NCI-H2196 treated with DMSO at 0.1 percent for 48 hours (cell line): Measurements from ENCODE around the gene CYSRT1.

ENCODE experiments used
- DNase-seq: peaks from one replicate; lab custom pipeline; 2025; ENCODE audit not compliant: unreplicated experiment; lab: John Stamatoyannopoulos, UW

The CYSRT1 gene

DNA sequence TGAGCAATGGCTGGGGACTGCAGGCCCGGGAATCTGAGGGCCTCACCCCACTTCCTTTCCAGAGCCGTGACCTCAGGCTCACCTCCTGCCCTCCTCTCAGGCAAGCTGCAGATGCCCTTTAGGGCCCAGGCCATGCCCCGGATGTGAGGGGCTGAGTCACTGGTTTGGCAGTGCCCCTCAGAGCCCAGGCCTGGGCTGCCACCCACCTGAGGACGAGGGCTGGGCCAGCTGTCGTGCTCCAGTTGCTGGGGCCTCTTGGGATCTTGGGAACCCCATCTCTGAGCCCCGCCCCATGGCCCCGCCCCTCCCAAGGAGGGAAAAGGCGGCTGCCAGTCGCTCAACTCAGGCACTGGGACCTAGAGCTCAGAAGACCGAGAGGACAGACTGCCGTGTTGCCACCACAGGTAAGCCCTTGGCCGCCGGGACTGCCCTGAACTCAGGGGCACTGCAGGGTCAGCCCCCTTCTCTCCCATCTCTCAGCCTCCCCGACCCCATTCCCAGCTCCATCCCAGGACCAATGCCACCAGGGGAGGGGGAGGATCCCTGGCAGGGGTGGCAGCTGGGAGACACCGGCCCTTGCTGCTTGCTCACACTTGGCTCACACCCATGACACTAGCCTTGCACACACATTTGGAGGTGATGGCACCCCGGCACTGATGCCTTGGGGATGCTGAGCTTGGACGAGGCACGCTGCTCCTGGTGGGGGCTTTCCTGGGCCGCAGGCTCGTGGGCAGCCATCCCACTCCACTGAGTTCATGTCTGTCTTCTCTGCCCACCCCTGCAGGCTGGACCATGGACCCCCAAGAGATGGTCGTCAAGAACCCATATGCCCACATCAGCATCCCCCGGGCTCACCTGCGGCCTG is at the start of gene CYSRT1:
Gene CYSRT1, plus strand, starts transcription at position 345 of the 865 bp plus-strand sequence. Its CDS starts 448 bp downstream, at position 793.
- DNase-seq = no peak

DNA sequence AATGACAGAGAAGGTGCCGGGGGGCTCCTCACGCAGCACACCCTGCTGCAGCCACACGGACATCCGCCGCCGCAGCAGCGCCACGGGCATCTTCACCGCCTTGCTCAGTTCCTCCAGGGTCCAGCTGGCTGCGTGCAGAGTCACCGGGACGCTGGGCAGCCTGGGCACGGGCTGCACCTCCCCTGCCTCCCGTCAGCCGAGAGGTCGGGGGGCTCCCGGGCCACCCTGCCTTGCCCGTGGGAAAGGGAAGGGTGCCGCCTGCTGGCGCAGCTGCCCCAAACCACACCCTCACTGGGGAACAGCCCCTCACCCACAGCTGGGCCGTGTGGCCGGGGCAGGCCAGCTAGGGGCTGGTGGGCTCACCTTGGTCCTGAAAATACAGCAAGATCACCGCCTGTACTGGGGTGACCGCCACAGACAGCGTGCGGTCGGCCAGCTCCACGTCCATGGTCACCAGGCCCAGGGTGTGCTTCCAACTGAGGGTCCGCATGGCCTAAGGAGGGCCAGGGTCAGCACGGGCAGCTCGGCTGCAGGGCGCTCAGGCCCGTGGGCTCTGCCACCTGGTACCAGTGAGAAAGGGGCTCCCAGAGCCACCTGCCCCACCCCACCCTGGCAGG is 49.5 kb upstream of the CYSRT1 start:
- no peak for DNase-seq

- DNase-seq = peak; percentile 17
Observed at GRCh38 chr9:137176302-137177182, 48.4 kb upstream of the CYSRT1 start.

DNA sequence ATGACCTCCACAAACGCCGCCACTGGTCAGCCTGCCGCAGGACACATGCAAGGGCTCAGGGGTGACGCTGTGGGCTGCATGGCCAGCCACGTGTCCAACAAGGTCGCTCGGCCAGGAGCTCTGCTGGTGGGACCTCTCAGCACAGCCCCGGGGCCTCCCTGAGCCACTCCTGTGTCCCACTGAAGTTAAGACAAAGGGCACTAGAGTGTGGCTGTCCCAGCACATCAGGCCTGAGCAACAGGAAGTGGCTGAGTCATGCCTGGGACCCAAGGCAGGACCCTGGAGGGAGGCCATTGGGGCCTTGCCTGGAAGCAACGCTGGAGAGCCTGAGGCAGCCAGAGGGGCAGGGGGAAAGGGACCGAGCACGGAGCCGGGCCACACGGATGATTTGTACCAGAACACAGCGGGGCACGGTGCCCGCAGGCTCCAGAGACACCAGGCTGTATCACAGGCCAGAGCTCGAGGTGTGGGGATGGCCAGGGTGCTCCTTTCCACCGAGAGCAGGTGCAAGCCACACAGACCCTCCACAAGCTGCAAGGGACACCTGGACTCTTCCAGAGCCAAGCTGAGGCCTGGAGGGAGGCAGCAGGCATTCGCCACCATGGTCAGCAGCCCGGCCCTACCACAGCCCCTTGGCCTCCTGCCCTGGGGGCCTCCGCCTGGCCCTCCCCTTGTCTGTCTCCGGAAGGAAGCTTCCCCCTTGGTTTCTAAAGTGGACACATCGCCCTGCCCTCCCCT is 46.6 kb upstream of the CYSRT1 start:
- no peak for DNase-seq

- DNase-seq = no peak
Observed at GRCh38 chr9:137178939-137179630, 45.9 kb upstream of the CYSRT1 start.

DNA sequence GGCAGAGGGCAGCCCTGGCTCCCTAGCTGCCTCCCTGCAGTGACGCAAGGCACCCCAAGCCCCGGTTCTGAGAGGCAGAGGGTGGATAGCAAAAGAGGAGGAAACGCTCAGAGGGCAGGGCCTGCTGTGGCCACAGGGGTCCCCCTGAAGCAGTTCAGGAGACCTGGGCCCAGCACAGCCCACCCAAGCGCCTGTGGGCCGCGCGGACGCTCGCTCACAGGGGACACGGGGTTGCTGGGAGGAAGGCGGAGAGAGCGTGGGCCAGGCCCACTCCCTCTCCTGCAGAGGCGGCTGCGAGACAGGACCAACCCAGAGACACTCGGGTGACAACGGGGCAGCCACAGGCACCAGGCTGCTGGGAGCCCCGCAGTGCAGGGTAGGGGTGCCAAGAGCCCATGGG is 45.2 kb upstream of the CYSRT1 start:
- DNase-seq = no peak

DNA sequence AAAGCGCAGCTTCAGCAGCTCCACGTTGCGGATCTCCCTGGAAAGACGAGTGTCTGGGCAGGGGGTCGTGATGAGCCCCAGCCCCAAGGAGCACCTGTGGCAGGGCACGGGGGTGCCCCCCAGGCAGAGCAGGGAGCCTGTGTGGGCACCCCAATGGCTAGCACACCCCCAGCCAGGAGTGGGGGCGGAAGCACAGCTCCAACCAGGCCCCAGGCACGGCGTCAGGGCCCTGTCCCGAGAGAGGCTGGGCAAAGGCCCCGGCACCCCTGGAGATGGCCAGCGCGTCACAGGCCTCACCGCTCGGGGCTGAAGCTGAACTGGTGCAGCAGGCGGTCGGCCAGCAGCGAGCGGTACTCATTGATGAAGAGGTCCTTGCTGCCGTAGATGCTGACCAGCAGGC is 44.5 kb upstream of the CYSRT1 start:
- DNase-seq = no peak

DNA sequence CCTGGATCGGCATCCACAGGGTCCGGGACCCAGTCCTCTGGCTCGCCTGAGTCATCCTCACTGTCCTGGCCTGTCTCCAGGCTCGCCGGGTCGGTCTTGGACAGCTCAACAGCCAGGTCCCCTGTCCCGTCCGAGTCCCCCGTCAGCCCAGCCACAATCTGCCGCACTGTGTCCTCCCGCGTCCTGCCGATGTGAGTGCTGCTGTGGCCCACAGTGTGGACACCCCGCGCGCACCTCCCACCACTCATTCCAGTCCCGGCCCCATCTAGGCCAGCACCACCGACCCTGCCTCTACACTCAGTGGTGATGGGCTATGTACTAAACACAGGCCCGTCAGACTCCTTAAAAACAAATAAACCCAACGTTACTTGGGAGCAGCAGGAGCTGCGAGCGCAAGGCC is 43.3 kb upstream of the CYSRT1 start:
- DNase-seq = no peak

- DNase-seq = no peak
Observed at GRCh38 chr9:137182836-137183235, 42.1 kb upstream of the CYSRT1 start.

DNA sequence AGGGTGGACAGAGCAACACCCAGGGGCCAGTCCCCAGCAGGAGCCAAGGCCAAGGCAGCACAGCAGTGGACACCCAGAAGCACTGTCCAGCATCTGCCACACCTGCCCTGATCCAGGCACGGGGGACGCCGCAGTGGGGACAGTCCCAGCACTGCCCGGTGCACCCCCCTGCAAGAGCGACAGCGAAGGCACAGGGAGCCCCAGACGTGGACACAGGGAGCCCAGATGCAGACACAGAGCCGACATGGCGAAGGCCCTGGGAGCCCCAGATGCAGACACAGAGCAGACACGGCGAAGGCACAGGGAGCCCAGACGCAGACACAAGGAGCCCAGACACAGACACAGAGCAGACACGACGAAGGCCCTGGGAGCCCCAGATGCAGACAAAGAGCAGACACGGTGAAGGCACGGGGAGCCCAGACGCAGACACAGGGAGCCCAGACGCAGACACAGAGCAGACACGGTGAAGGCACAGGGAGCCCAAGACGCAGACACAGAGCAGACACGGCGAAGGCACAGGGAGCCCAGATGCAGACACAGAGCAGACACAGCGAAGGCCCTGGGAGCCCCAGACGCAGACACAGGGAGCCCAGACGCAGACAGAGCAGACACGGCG is 40.9 kb upstream of the CYSRT1 start:
- DNase-seq = no peak

DNA sequence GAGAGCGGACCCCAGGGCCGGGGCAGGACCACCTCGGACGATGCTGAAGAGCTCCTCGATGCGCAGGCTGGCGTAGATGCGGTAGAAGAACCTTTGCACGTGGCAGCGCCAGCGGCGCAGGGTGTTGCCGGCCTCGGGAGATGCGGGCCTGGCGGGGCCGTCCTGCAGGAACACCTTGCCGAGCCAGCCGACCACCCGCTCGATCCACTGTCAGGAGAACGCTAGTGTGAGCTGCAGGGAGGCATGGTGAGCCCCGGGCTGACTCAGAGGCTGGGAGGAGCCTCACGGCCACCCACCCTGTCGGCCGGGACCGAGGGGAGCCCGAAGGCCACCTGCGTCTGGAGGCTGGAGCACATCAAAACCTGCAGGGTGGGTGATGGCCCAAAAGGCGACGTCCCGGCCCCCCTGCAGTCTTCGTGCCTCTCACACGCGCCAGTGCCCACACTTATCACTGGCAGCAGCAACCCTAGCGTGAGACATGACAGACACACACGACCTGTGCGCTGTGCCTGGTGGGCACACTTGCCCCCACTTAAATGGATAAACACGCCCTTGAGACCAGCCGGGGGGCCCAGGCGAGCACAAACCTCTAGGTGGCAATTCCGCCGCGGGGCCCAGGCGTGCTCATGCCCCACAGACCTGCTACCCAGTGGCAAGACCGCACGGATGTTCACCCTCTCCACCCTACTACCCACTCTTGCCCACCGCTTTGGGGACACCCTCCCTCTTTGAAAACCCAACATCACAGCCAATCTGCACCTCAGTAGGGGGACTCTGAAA is 39.9 kb upstream of the CYSRT1 start:
- no peak for DNase-seq

GRCh38 chr9:137185921-137186320 is 39.1 kb upstream of the CYSRT1 start:
- no peak for DNase-seq

- no peak for DNase-seq
Observed at GRCh38 chr9:137186385-137186784, 38.6 kb upstream of the CYSRT1 start.

GRCh38 chr9:137187386-137187785 is 37.6 kb upstream of the CYSRT1 start:
- DNase-seq = no peak

GRCh38 chr9:137188086-137188489 is 36.9 kb upstream of the CYSRT1 start:
- DNase-seq = no peak

DNA sequence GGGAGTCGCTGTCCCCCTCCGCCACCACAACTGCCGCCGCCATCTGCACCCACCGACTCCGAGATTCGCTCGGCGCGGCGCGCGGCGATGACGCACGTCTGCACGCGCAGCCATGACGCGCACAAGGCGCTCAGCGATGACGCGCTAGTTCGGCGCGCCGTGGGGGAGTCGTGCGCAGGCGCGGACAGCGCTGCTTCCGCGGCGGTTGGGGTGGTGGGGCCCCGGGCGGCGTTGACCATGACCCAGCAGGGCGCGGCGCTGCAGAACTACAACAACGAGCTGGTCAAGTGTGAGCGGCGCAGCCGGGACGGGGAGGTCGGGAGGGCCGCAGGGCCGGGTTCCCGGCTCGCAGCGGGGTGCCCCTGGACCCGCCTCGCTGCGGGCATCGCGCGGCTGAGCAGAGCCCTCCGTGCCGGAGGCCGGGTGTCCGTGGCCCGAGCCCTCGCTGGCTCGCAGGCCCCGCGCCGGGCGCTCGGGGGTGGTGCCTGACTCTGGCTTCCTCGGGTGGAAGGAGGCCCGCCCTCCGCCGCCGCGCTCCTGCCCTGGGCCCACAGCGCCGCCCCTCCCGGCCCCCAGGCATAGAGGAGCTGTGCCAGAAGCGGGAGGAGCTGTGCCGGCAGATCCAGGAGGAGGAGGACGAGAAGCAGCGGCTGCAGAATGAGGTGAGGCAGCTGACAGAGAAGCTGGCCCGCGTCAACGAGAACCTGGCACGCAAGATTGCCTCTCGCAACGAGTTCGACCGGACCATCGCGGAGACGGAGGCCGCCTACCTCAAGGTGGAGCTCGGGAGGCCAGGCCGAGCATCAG is 36.3 kb upstream of the CYSRT1 start, which contains the start of the genes ANAPC2 and SSNA1:
Gene ANAPC2, minus strand, starts transcription at position 71 of the 807 bp plus-strand sequence. Its CDS starts 28 bp downstream, at position 43.
Gene SSNA1, plus strand, starts transcription at position 187 of the 807 bp plus-strand sequence. Its CDS starts 51 bp downstream, at position 238.
- peak; percentile 74 for DNase-seq

DNA sequence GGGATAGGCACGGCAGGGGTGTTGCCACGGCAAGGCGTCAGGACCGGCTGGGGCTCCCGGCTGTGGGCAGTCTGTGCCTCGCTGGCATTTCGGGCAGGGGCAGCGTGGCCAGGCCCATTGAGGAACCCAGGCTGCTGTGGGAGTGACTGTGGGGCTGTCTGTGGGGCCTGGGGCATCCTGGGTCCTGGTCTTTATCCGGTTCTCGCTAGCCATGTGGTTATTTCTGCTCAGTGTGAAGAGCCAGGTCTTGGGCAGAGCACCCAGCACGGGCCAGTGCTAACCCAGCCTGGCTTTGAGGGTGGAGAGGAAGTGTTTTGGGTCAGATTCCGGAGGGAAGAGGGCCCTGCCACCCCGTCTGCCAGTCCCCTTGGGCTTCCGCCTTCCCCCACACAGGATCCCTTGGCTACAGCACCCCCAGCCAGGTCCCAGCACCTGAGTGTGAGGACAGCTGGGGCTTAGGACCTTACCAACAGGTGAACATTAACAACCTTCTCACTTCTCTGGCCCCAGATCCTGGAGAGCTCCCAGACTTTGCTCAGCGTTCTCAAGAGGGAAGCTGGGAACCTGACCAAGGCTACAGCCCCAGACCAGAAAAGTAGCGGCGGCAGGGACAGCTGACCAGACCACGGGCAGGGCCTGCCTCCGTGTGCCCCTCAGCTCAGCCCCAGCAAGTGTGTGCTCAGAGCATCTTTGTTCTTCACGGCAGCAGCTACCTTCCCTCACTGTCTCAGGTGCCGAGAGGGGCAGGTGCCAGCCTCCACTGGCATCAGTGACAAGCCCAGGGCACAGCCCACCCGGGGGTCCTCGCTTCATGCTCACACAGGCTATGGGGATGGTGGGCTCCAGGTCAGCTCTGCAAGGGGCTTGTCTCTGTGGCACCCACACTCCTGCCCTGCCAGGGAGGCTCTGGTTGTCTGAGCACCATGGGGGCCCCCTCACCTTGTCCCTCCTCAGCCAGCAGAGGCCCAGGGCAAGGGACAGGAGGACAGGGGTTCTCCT is 35.4 kb upstream of the CYSRT1 start:
- DNase-seq = no peak
